WTC11 (cell line): ENCODE measurements around the gene CAMTA1. TPM values are rescaled to one million over a fixed set of nuclear protein-coding genes. Genes with fewer than 3 reads are reported as not detected.

Experiments
- ATAC-seq: fragments of 200-7000 bp; cut with Tn5 transposase; 2 replicates; pipeline ENCODE4 v1.10.0; 2021; ENCODE audit warnings: mild to moderate bottlenecking, moderate library complexity
- CTCF ChIA-PET: fragments of 300-600 bp; sonication (Branson Sonifier 250); formaldehyde crosslinking; loops from one replicate; lab custom pipeline; 2021; ENCODE audit warnings: antibody characterized with exemption; lab: Charles Lee
- POLR2A ChIA-PET: fragments of 350-600 bp; sonication (Branson Sonifier 250); formaldehyde crosslinking; loops from one replicate; lab custom pipeline; 2021; ENCODE audit warnings: antibody characterized with exemption; lab: Charles Lee
- DNase-seq: peaks from one replicate; pipeline ENCODE4 v3.0.0; 2021; ENCODE audit warnings: low spot score
- H3K27ac Mint-ChIP-seq: 2 replicates; pipeline ENCODE4 v1.8.0; 2021; ENCODE audit warnings: mixed read lengths
- H3K27me3 Mint-ChIP-seq: 2 replicates; pipeline ENCODE4 v1.8.0; 2021; ENCODE audit warnings: low read depth, mild to moderate bottlenecking, moderate library complexity, mixed read lengths
- H3K36me3 Mint-ChIP-seq: 2 replicates; pipeline ENCODE4 v1.8.0; 2021; ENCODE audit warnings: mixed read lengths
- H3K4me1 Mint-ChIP-seq: 2 replicates; pipeline ENCODE4 v1.8.0; 2022; ENCODE audit warnings: mixed read lengths
- H3K4me3 Mint-ChIP-seq: 2 replicates; pipeline ENCODE4 v1.8.0; 2021; ENCODE audit warnings: mild to moderate bottlenecking, moderate library complexity, mixed read lengths
- H3K9me3 Mint-ChIP-seq: 2 replicates; pipeline ENCODE4 v1.8.0; 2021; ENCODE audit warnings: mixed read lengths
- CBFB ChIP-seq: sonication (generic); formaldehyde crosslinking; IDR thresholded peaks from 2 replicates; pipeline ENCODE4 v1.8.1; 2022; ENCODE audit warnings: mild to moderate bottlenecking, low read depth, missing genetic modification reagents
- CREM ChIP-seq: sonication (generic); formaldehyde crosslinking; IDR thresholded peaks from 2 replicates; pipeline ENCODE4 v1.8.1; 2022; ENCODE audit warnings: mild to moderate bottlenecking, missing genetic modification reagents, moderate library complexity
- ETV6 ChIP-seq: sonication (generic); formaldehyde crosslinking; IDR thresholded peaks from 2 replicates; pipeline ENCODE4 v1.8.1; 2022; ENCODE audit warnings: mild to moderate bottlenecking, missing genetic modification reagents
- FOXK1 ChIP-seq: sonication (generic); formaldehyde crosslinking; IDR thresholded peaks from 2 replicates; pipeline ENCODE4 v1.8.0; 2022; ENCODE audit warnings: mild to moderate bottlenecking, moderate library complexity, missing genetic modification reagents
- GABPB1 ChIP-seq: sonication (generic); formaldehyde crosslinking; IDR thresholded peaks from 2 replicates; pipeline ENCODE4 v1.8.1; 2023; ENCODE audit warnings: mild to moderate bottlenecking, missing genetic modification reagents
- ZNF121 ChIP-seq: sonication (generic); formaldehyde crosslinking; IDR thresholded peaks from 2 replicates; pipeline ENCODE4 v1.8.0; 2023; ENCODE audit warnings: missing genetic modification reagents
- ZNF232 ChIP-seq: sonication (generic); formaldehyde crosslinking; IDR thresholded peaks from 2 replicates; pipeline ENCODE4 v1.8.0; 2022; ENCODE audit warnings: mild to moderate bottlenecking, missing genetic modification reagents
- ZNF423 ChIP-seq: fragments of 250-450 bp; sonication (Bioruptor Pico); IDR thresholded peaks from 2 replicates; pipeline ENCODE4 v2.1.2; 2022; ENCODE audit warnings: mild to moderate bottlenecking, moderate library complexity
- total RNA-seq: library from RNA; stranded (reverse); gene quantifications from 3 replicates; pipeline ENCODE4 v1.2.3, GENCODE V29; 2021
- TF ChIP-seq, protein P1 (sequence below): sonication (generic); formaldehyde crosslinking; IDR thresholded peaks from 2 replicates; pipeline ENCODE4 v1.8.0; 2023; ENCODE audit warnings: mild to moderate bottlenecking, missing genetic modification reagents
- TF ChIP-seq, protein P2 (sequence below): sonication (generic); formaldehyde crosslinking; IDR thresholded peaks from 2 replicates; pipeline ENCODE4 v1.8.1; 2022; ENCODE audit warnings: low read depth, mild to moderate bottlenecking, moderate library complexity, missing genetic modification reagents, borderline replicate concordance
- TF ChIP-seq, protein P3 (sequence below): sonication (generic); formaldehyde crosslinking; IDR thresholded peaks from 2 replicates; pipeline ENCODE4 v1.8.1; 2023; ENCODE audit warnings: mild to moderate bottlenecking, missing genetic modification reagents, borderline replicate concordance
- TF ChIP-seq, protein P4 (sequence below): sonication (generic); formaldehyde crosslinking; IDR thresholded peaks from 2 replicates; pipeline ENCODE4 v1.8.0; 2022; ENCODE audit warnings: mild to moderate bottlenecking, missing genetic modification reagents
- TF ChIP-seq, protein P5 (sequence below): fragments of 250-450 bp; sonication (Bioruptor Pico); IDR thresholded peaks from 2 replicates; pipeline ENCODE4 v1.9.0; 2021; ENCODE audit warnings: moderate library complexity, mild to moderate bottlenecking, inconsistent platforms, borderline replicate concordance
- TF ChIP-seq, protein P6 (sequence below): sonication (generic); formaldehyde crosslinking; IDR thresholded peaks from 2 replicates; pipeline ENCODE4 v1.8.0; 2022; ENCODE audit warnings: missing genetic modification reagents
- TF ChIP-seq, protein P7 (sequence below): sonication (generic); formaldehyde crosslinking; IDR thresholded peaks from 2 replicates; pipeline ENCODE4 v1.8.1; 2022; ENCODE audit warnings: mild to moderate bottlenecking, missing genetic modification reagents, moderate library complexity, borderline replicate concordance
- TF ChIP-seq, protein P8 (sequence below): sonication (generic); formaldehyde crosslinking; IDR thresholded peaks from 2 replicates; pipeline ENCODE4 v1.8.0; 2022; ENCODE audit warnings: mild to moderate bottlenecking, missing genetic modification reagents

Gene CAMTA1
- total RNA-seq, 1 experiment from 2014 or later: 86.4 TPM

DNA sequence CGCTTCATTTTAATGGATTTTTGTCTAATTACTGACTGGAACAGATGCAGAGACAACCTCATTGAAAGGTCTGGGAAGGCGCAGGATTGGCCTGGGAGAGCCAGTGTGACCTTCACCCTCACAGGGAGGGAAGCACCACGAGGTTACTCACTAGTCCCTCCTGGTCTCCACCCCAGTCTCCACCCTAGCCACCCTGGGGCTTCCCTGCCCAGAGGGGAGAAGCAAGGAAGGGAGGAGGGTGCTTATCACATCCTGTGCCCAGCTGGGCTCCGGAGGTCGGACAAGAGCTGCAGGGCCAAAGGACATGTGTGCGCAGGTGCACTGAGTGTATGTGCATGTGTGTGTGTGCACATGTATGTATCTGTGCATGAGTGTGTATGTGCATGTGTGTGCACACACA is 765.7 kb downstream of the CAMTA1 start (continued):
- TF ChIP-seq, protein P1, sequence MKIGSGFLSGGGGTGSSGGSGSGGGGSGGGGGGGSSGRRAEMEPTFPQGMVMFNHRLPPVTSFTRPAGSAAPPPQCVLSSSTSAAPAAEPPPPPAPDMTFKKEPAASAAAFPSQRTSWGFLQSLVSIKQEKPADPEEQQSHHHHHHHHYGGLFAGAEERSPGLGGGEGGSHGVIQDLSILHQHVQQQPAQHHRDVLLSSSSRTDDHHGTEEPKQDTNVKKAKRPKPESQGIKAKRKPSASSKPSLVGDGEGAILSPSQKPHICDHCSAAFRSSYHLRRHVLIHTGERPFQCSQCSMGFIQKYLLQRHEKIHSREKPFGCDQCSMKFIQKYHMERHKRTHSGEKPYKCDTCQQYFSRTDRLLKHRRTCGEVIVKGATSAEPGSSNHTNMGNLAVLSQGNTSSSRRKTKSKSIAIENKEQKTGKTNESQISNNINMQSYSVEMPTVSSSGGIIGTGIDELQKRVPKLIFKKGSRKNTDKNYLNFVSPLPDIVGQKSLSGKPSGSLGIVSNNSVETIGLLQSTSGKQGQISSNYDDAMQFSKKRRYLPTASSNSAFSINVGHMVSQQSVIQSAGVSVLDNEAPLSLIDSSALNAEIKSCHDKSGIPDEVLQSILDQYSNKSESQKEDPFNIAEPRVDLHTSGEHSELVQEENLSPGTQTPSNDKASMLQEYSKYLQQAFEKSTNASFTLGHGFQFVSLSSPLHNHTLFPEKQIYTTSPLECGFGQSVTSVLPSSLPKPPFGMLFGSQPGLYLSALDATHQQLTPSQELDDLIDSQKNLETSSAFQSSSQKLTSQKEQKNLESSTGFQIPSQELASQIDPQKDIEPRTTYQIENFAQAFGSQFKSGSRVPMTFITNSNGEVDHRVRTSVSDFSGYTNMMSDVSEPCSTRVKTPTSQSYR (CRISPR knock-in tag): no peak
- no peak for TF ChIP-seq CREM
- TF ChIP-seq, protein P2, sequence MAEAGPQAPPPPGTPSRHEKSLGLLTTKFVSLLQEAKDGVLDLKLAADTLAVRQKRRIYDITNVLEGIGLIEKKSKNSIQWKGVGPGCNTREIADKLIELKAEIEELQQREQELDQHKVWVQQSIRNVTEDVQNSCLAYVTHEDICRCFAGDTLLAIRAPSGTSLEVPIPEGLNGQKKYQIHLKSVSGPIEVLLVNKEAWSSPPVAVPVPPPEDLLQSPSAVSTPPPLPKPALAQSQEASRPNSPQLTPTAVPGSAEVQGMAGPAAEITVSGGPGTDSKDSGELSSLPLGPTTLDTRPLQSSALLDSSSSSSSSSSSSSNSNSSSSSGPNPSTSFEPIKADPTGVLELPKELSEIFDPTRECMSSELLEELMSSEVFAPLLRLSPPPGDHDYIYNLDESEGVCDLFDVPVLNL: no peak

DNA sequence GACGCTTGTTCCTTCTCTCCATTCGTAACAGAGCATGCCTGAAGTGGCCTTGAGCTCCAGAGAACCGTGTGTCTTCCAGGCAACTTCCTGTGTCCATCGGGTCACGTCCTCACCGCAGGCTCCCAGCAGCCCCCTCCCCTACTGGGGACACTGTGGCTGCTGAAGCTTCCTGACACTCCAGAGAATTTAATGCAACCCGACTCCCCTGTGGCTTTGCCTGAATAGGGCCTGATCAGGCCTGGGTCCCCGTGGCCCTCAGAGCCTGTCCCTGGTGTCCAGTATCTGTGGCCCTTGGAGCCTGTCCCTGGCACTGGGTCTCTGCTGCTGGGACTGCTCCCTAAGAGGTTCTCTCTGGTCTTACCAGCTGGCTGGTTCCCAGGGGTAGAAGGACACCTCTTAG is 766.2 kb downstream of the CAMTA1 start:
- Mint-ChIP-seq H3K27ac (peak overlapping the region; percentile 40; the same call in 1 of the 2 replicates), H3K4me1 (peaks cover 23% of the 10 kb centered on the region), H3K36me3 (no peaks in the 10 kb centered on the region), H3K9me3 (peaks cover 8% of the 10 kb centered on the region), H3K4me3 (no peak overlapping the region), H3K27me3 (no peaks in the 10 kb centered on the region)
- TF ChIP-seq GABPB1 (CRISPR knock-in tag) (no peak), ZNF423 (CRISPR knock-in tag) (no peak), ZNF121 (CRISPR knock-in tag) (no peak), CBFB (CRISPR knock-in tag) (no peak)
- TF ChIP-seq, protein P3, sequence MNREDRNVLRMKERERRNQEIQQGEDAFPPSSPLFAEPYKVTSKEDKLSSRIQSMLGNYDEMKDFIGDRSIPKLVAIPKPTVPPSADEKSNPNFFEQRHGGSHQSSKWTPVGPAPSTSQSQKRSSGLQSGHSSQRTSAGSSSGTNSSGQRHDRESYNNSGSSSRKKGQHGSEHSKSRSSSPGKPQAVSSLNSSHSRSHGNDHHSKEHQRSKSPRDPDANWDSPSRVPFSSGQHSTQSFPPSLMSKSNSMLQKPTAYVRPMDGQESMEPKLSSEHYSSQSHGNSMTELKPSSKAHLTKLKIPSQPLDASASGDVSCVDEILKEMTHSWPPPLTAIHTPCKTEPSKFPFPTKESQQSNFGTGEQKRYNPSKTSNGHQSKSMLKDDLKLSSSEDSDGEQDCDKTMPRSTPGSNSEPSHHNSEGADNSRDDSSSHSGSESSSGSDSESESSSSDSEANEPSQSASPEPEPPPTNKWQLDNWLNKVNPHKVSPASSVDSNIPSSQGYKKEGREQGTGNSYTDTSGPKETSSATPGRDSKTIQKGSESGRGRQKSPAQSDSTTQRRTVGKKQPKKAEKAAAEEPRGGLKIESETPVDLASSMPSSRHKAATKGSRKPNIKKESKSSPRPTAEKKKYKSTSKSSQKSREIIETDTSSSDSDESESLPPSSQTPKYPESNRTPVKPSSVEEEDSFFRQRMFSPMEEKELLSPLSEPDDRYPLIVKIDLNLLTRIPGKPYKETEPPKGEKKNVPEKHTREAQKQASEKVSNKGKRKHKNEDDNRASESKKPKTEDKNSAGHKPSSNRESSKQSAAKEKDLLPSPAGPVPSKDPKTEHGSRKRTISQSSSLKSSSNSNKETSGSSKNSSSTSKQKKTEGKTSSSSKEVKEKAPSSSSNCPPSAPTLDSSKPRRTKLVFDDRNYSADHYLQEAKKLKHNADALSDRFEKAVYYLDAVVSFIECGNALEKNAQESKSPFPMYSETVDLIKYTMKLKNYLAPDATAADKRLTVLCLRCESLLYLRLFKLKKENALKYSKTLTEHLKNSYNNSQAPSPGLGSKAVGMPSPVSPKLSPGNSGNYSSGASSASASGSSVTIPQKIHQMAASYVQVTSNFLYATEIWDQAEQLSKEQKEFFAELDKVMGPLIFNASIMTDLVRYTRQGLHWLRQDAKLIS (CRISPR knock-in tag): no peak
- TF ChIP-seq, protein P4, sequence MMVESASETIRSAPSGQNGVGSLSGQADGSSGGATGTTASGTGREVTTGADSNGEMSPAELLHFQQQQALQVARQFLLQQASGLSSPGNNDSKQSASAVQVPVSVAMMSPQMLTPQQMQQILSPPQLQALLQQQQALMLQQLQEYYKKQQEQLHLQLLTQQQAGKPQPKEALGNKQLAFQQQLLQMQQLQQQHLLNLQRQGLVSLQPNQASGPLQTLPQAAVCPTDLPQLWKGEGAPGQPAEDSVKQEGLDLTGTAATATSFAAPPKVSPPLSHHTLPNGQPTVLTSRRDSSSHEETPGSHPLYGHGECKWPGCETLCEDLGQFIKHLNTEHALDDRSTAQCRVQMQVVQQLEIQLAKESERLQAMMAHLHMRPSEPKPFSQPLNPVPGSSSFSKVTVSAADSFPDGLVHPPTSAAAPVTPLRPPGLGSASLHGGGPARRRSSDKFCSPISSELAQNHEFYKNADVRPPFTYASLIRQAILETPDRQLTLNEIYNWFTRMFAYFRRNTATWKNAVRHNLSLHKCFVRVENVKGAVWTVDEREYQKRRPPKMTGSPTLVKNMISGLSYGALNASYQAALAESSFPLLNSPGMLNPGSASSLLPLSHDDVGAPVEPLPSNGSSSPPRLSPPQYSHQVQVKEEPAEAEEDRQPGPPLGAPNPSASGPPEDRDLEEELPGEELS (CRISPR knock-in tag): no peak
- ATAC-seq (no peak), DNase-seq (no peak)
- CTCF ChIA-PET: interaction anchor here (0.7 to 4.2 kb wide), 4 partner anchors 10 to 344 kb away, joined by 3 to 23 read pairs (median 10); no protein-coding TSS in a partner anchor
- POLR2A ChIA-PET: no interaction called here

DNA sequence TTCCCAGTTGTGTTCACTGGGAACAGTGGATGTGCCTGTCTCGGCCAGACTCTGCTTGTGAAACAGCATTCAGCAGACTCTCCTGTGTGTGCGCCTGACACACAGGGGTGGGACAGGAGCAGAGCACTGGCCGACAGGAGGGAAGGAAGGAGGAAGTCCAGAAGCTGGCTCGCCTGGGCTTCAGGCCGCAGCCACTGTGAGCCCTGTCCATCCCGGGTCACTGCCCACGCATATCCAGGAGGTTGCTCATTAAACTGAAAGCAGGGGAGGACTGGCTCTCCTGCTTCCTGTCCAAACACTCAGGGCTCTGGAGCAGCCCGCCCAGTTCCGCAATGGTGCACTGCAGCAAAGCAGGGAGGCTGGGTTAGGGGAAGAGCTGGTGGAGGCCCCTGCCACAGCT is 767.1 kb downstream of the CAMTA1 start:
- ATAC-seq (no peak), DNase-seq (no peak)
- POLR2A ChIA-PET: no interaction called here
- CTCF ChIA-PET: interaction anchor here (2.0 to 4.2 kb wide), 3 partner anchors 9 to 95 kb away, joined by 13 to 23 read pairs (median 17); no protein-coding TSS in a partner anchor
- H3K4me1 Mint-ChIP-seq: peaks cover 23% of the 10 kb centered on the region
- H3K27ac Mint-ChIP-seq: no peak overlapping the region
- no peaks in the 10 kb centered on the region for H3K36me3 Mint-ChIP-seq
- H3K4me3 Mint-ChIP-seq: no peak overlapping the region
- H3K9me3 Mint-ChIP-seq: peaks cover 8% of the 10 kb centered on the region
- no peaks in the 10 kb centered on the region for H3K27me3 Mint-ChIP-seq
- TF ChIP-seq, protein P5, sequence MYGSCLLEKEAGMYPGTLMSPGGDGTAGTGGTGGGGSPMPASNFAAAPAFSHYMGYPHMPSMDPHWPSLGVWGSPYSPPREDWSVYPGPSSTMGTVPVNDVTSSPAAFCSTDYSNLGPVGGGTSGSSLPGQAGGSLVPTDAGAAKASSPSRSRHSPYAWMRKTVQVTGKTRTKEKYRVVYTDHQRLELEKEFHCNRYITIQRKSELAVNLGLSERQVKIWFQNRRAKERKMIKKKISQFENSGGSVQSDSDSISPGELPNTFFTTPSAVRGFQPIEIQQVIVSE (CRISPR knock-in tag): no peak
- TF ChIP-seq, protein P6, sequence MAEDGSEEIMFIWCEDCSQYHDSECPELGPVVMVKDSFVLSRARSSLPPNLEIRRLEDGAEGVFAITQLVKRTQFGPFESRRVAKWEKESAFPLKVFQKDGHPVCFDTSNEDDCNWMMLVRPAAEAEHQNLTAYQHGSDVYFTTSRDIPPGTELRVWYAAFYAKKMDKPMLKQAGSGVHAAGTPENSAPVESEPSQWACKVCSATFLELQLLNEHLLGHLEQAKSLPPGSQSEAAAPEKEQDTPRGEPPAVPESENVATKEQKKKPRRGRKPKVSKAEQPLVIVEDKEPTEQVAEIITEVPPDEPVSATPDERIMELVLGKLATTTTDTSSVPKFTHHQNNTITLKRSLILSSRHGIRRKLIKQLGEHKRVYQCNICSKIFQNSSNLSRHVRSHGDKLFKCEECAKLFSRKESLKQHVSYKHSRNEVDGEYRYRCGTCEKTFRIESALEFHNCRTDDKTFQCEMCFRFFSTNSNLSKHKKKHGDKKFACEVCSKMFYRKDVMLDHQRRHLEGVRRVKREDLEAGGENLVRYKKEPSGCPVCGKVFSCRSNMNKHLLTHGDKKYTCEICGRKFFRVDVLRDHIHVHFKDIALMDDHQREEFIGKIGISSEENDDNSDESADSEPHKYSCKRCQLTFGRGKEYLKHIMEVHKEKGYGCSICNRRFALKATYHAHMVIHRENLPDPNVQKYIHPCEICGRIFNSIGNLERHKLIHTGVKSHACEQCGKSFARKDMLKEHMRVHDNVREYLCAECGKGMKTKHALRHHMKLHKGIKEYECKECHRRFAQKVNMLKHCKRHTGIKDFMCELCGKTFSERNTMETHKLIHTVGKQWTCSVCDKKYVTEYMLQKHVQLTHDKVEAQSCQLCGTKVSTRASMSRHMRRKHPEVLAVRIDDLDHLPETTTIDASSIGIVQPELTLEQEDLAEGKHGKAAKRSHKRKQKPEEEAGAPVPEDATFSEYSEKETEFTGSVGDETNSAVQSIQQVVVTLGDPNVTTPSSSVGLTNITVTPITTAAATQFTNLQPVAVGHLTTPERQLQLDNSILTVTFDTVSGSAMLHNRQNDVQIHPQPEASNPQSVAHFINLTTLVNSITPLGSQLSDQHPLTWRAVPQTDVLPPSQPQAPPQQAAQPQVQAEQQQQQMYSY (CRISPR knock-in tag): no peak
- TF ChIP-seq FOXK1 (no peak), ZNF232 (CRISPR knock-in tag) (no peak), ETV6 (no peak), CBFB (CRISPR knock-in tag) (no peak)
- TF ChIP-seq, protein P7, sequence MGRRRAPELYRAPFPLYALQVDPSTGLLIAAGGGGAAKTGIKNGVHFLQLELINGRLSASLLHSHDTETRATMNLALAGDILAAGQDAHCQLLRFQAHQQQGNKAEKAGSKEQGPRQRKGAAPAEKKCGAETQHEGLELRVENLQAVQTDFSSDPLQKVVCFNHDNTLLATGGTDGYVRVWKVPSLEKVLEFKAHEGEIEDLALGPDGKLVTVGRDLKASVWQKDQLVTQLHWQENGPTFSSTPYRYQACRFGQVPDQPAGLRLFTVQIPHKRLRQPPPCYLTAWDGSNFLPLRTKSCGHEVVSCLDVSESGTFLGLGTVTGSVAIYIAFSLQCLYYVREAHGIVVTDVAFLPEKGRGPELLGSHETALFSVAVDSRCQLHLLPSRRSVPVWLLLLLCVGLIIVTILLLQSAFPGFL: no peak
- TF ChIP-seq, protein P8, sequence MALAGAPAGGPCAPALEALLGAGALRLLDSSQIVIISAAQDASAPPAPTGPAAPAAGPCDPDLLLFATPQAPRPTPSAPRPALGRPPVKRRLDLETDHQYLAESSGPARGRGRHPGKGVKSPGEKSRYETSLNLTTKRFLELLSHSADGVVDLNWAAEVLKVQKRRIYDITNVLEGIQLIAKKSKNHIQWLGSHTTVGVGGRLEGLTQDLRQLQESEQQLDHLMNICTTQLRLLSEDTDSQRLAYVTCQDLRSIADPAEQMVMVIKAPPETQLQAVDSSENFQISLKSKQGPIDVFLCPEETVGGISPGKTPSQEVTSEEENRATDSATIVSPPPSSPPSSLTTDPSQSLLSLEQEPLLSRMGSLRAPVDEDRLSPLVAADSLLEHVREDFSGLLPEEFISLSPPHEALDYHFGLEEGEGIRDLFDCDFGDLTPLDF (CRISPR knock-in tag): no peak
